A549 (cell line): Measurements from ENCODE around the gene UTS2R.

Experiments
- CTCF ChIP-seq: fragments of >200 bp; sonication (Bioruptor Twin); formaldehyde crosslinking; IDR thresholded peaks from 3 replicates; pipeline ENCODE4 v1.5.1; 2016
- EP300 ChIP-seq, 2 experiments: fragments of >200 bp; sonication (Bioruptor Twin); formaldehyde crosslinking; IDR thresholded peaks; 2 replicates in 1 of 2; 3 replicates in 1 of 2; pipeline ENCODE4 v1.6.1; 2016 to 2017
- POLR2A ChIP-seq: IDR thresholded peaks from 2 replicates; pipeline ENCODE4 v1.6.1; 2012; ENCODE audit warnings: mild to moderate bottlenecking, low read length
- USF2 ChIP-seq: fragments of 450-650 bp; IDR thresholded peaks from 2 replicates; pipeline ENCODE4 v1.6.1; 2014; ENCODE audit warnings: antibody characterized with exemption

- no peak; the same call in 1 of the 2 replicates for TF ChIP-seq POLR2A
- TF ChIP-seq CTCF, result no peak
- TF ChIP-seq USF2, result no peak
- no peak for TF ChIP-seq EP300 (IDR thresholded peaks at IDR 0.05)
These were observed 41.3 kb downstream of the UTS2R start for GRCh38 chr17:82412535-82413520.
